Panc1 (cell line): ENCODE results near the gene SLC4A5. TPM values are rescaled to one million over a fixed set of nuclear protein-coding genes. Genes with fewer than 3 reads are reported as not detected.

Experiments used
- ATAC-seq: fragments of 200-7000 bp; cut with Tn5 transposase; 2 replicates; pipeline ENCODE4 v1.9.1; 2020; ENCODE audit warnings: mild to moderate bottlenecking, moderate library complexity
- BruUV-seq: library from RNA; stranded (reverse); fragments of 400-500 nt; replicated peaks from 2 replicates; lab custom pipeline; 2021; lab: Mats Ljungman, UMichigan
- CTCF ChIA-PET: fragments of 300-600 bp; sonication (Branson Sonifier 250); formaldehyde crosslinking; loops from one replicate; lab custom pipeline; 2022; ENCODE audit warnings: antibody characterized with exemption; lab: Charles Lee
- POLR2A ChIA-PET: fragments of 300-600 bp; sonication (Branson Sonifier 250); formaldehyde crosslinking; loops from one replicate; lab custom pipeline; 2022; ENCODE audit warnings: antibody characterized with exemption; lab: Charles Lee
- DNase-seq: peaks from one replicate; pipeline ENCODE4 v3.0.0-alpha.2; 2010; ENCODE audit warnings: low read depth, low spot score
- H3K27ac ChIP-seq: 2 replicates; pipeline ENCODE4 v1.5.1; 2011; ENCODE audit warnings: mild to moderate bottlenecking, low read length, inconsistent platforms
- H3K27me3 ChIP-seq: fragments of 200-500 bp; sonication (Bioruptor generic); 2 replicates; pipeline ENCODE4 v1.6.0; 2014; ENCODE audit warnings: low read length, inconsistent platforms; ENCODE audit not compliant: control insufficient read depth, insufficient read depth
- H3K36me3 ChIP-seq: fragments of 200-500 bp; sonication (Bioruptor generic); 2 replicates; pipeline ENCODE4 v1.5.1; 2014; ENCODE audit warnings: inconsistent platforms, mild to moderate bottlenecking, low read length, moderate library complexity; ENCODE audit not compliant: control insufficient read depth, insufficient read depth
- H3K4me1 ChIP-seq: 2 replicates; pipeline ENCODE4 v1.5.1; 2011; ENCODE audit warnings: inconsistent platforms, mild to moderate bottlenecking, low read length, moderate library complexity; ENCODE audit not compliant: control insufficient read depth, insufficient read depth
- H3K4me3 ChIP-seq, 2 experiments: 2 replicates each; pipeline ENCODE4 v1.5.1; 2011 to 2012; ENCODE audit warnings: low read depth in 2 of 2, low read length in 2 of 2, mild to moderate bottlenecking in 2 of 2, inconsistent platforms in 1 of 2, moderate library complexity in 1 of 2
- H3K9me3 ChIP-seq: fragments of 200-500 bp; sonication (Bioruptor generic); 2 replicates; pipeline ENCODE4 v1.5.1; 2014; ENCODE audit warnings: low read depth, mild to moderate bottlenecking, inconsistent platforms, low read length, moderate library complexity; ENCODE audit not compliant: control insufficient read depth, insufficient read depth
- CTCF ChIP-seq: fragments of 450-650 bp; IDR thresholded peaks from 2 replicates; pipeline ENCODE4 v1.5.1; 2017; ENCODE audit warnings: mild to moderate bottlenecking
- POLR2AphosphoS5 ChIP-seq: IDR thresholded peaks from 2 replicates; pipeline ENCODE4 v1.6.1; 2012; ENCODE audit warnings: mild to moderate bottlenecking, low read depth, low read length, moderate library complexity
- REST ChIP-seq, 2 experiments: IDR thresholded peaks; 2 replicates each; pipeline ENCODE4 v1.6.1; 2011 to 2012; ENCODE audit warnings: low read depth in 2 of 2, control low read depth in 1 of 2, low read length in 1 of 2, mild to moderate bottlenecking in 1 of 2, moderate library complexity in 1 of 2; ENCODE audit not compliant: insufficient read depth in 1 of 2
- SIN3A ChIP-seq: IDR thresholded peaks from 2 replicates; pipeline ENCODE4 v1.6.1; 2012; ENCODE audit warnings: low read depth, mild to moderate bottlenecking, low read length, moderate library complexity, borderline replicate concordance; ENCODE audit not compliant: insufficient read depth
- TCF7L2 ChIP-seq: IDR thresholded peaks from 2 replicates; pipeline ENCODE4 v1.6.1; 2011; ENCODE audit warnings: mild to moderate bottlenecking, low read depth, low read length, inconsistent platforms
- in situ Hi-C: cut with HindIII; loops from 2 replicates; pipeline ENCODE4 v1.10.0; 2016; ENCODE audit warnings: low sequenced_read_pairs, low pct_unique_long_range_greater_than_20kb
- intact Hi-C: fragments of 100-400 bp; cut with micrococcal nuclease; formaldehyde crosslinking; loops from one replicate; pipeline ENCODE4 v1.10.0; 2022; ENCODE audit not compliant: unreplicated experiment
- total RNA-seq: library from RNA; stranded (reverse); gene quantifications from one replicate; pipeline ENCODE4 v1.2.1, GENCODE V29; 2021; ENCODE audit not compliant: unreplicated experiment

Gene SLC4A5
- total RNA-seq, 1 experiment from 2014 or later = 1.2 TPM

- TF ChIP-seq REST (IDR thresholded peaks at IDR 0.05; ENCODE audit: insufficient read depth in 1 of 2, low read depth in 2 of 2, low read length in 1 of 2) (no peak), SIN3A (no peak), TCF7L2 (no peak), CTCF (no peak), POLR2AphosphoS5 (no peak)
- ChIA-PET POLR2A (no interaction called here), CTCF (no interaction called here)
- ATAC-seq (no peak), DNase-seq (no peak)
- BruUV-seq = no TSS peak
- H3K4me3 ChIP-seq = no peak overlapping the region
- no peaks in the 10 kb centered on the region for H3K9me3 ChIP-seq
- no peaks in the 10 kb centered on the region for H3K36me3 ChIP-seq
- in situ Hi-C loops (no loop called here), intact Hi-C loops (no loop called here)
- H3K27me3 ChIP-seq = no peaks in the 10 kb centered on the region
- no peak overlapping the region for H3K27ac ChIP-seq
- no peaks in the 10 kb centered on the region for H3K4me1 ChIP-seq
Observed at GRCh38 chr2:74304332-74305148, 38.7 kb downstream of the SLC4A5 start.

- Histone ChIP-seq H3K27ac (no peak overlapping the region), H3K4me3 (no peak overlapping the region), H3K27me3 (no peaks in the 10 kb centered on the region), H3K9me3 (no peaks in the 10 kb centered on the region), H3K4me1 (no peaks in the 10 kb centered on the region), H3K36me3 (no peaks in the 10 kb centered on the region)
- POLR2A ChIA-PET = no interaction called here
- CTCF ChIA-PET = no interaction called here
- DNase-seq (no peak), ATAC-seq (no peak; the same call in 1 of the 2 replicates)
- no TSS peak for BruUV-seq
- intact Hi-C loops = no loop called here
- in situ Hi-C loops = no loop called here
- TF ChIP-seq POLR2AphosphoS5 (no peak), SIN3A (no peak), REST (IDR thresholded peaks at IDR 0.05; ENCODE audit: insufficient read depth in 1 of 2, low read depth in 2 of 2, low read length in 1 of 2) (no peak), TCF7L2 (no peak), CTCF (no peak)
Observed at GRCh38 chr2:74302865-74303264, 40.4 kb downstream of the SLC4A5 start.
